CD4-positive, alpha-beta T cell treated with Interleukin-4 for 4 hours (primary cell): Measurements from ENCODE around the gene SLC35F1.

Experiments used
- DNase-seq: peaks from one replicate; pipeline ENCODE4 v3.0.0-alpha.2; 2020

The SLC35F1 gene

DNA sequence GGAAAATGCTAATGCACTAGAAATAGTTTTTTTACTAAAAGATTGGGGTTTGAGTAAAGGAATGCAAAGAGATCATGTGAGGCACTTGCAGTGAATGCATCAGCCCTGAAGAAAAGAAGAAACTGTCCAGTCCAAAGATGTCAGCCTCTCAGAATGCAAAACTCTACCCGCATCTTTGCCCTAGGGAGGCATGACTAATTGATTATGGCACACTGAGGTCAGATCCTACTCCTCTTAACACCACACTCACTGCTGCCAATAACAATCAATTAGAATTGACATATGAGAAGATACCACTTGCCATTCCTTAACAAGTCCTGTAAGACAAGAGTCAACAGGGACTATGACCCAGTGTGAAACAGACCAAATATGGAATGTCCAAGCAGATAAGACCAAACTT, 378.7 kb downstream of the SLC35F1 start:
- DNase-seq, result no peak

DNA sequence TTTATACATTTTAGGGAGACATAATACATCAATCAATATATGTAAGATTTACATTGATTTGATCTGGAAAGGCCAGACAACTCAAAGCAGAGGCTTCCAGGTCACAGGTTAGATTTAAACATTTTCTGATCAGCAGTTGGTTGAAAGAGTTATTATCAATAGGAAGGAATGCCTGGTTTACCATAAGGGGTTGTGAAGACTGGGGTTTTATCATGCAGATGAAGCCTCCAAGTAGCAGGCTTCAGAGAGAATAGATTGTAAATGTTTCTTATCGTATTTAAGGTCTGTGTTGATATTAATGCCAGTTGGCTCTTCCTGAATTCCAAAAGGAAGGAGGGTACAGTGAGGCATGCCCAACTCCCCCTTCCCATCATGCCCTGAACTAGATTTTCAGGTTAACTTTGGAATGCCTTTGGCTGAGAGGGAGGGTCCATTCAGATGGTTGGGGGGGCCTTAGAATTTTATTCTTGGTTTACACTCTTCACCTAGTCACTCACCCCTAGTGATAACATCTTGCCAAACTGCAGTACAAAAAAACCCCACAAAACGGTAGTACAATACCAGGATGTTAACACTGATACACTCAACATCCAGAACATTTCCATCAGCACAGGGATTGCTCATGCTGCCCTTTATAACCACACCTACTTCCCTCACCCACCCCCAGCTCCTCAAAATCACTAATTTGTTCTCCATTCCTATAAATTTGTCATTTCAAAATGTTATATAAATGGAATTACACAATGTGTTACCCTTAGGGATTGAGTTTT, 381.5 kb downstream of the SLC35F1 start:
- no peak for DNase-seq

DNA sequence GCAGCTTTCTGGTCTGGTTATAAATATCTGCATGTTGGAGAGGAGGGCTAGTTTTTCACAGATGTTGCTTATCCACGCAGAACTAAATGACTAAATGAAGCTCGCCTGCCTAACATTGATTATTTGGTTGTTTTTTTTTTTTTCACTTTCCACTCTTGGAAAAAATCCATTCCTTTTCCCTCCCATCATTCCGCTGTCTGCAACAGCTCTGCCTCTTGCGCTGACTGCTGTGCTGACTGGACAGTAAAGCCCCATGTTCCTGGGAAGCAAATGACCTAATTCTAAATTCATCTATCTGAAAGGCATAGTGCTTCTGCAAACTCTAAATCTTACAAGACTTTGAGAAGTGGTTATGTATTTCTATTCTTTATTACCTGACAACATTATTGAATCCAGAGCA, 385.5 kb downstream of the SLC35F1 start:
- DNase-seq, result no peak

GRCh38 chr6:118294906-118295305, 387.8 kb downstream of the SLC35F1 start:
- DNase-seq, result no peak

- no peak for DNase-seq
These were observed 388.3 kb downstream of the SLC35F1 start for GRCh38 chr6:118295336-118295735.

DNA sequence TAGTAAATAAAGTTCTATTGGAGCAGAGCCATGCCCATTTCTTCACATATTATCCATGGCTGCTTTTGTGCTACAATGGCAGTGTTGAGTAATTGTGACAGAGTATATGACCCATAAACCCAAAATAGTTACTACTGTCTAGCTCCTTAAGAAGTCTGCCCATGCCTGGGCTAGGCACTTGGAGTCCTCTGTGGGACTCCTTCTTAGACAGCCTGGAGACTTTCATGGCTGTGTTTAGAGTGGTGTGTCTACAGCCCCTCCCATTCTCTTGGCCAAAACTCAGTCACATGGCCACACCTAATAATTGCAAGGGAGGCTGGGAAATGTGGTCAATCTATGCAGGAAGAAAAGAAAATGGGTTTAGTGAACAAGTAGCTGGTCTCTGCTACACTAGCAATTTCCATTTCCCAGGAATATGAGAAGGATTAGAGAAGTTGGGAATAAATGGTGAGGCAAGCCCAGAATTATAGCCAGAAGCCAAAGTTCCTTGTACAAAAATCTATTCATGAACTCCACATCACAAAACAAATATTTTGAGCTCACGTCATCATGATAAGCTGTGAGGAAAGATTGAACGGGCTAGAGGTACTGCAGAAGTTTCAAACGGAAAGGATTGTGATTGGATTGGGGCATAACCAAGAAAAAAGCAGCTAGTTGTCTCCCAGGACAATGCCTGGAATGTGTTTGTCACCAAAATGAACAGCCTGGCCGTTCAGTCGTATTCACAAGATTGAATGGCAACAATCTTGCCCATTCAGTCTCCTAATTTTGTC, 389.3 kb downstream of the SLC35F1 start:
- DNase-seq, result no peak

GRCh38 chr6:118297821-118298220, 390.8 kb downstream of the SLC35F1 start:
- no peak for DNase-seq

DNA sequence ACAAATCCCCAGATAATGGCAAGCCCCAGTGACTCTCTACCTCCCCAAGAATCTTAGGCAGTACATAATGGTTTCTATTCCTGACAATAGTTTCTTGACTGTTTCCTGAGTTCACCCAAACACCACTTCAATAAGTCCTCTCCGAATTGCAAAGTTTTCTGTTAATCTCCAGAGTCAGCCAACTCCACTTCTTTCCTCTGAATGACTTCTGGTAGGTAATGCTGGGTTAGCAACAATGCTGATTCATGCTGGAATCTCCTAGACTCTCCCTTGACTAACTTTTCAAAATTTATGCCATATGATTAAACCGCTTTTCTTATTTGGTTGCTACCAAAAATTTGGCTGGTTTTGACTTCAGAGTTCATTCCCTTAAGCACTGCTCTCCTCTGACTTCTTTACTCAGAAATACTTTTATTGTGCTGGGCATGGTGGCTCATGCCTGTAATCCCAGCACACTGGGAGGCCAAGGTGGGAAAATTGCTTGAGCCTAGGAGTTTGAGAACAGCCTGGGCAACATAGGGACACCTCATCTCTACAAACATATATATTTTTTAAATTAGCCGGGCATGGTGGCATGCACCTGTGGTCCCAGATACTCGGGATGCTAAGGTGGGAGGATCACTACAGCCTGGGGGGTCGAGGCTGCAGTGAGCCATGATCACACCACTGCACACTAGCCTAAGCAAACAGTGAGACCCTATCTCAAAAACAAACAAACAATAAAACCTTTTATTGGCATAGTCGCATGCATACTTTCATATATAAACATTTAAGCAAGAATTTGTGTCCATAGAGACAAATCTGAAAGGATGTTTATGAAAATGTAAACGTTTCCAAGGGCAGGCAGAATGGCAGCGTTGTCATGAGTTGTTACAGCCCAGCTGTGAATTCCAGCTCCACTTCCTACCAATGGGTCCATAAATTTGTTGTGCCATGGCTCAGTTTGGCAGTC, 391.7 kb downstream of the SLC35F1 start:
- DNase-seq, result no peak

- DNase-seq, result no peak
These were observed 392.4 kb downstream of the SLC35F1 start for GRCh38 chr6:118299457-118299856.

GRCh38 chr6:118304321-118304720, 397.3 kb downstream of the SLC35F1 start:
- no peak for DNase-seq

DNA sequence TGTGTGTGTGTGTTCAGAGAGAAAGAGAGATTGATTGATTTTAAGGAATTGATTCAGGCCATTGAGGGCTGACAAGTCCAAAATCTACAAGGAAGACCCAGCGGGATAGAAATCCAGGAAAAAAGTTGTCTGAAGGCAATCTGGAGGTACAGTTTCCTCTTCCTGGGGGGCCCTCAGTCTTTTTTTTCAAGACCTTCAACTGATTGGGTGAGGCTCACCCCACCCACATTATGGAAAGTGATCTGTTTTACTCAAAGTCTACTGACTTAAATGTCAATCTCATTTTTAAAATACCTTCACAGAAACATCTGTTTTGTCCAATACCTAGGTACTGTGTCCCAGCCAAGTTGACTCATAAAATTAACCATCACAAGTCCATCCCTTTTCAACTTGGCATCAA, 398.0 kb downstream of the SLC35F1 start:
- DNase-seq, result no peak

- no peak for DNase-seq
These were observed 399.6 kb downstream of the SLC35F1 start for GRCh38 chr6:118306392-118307238.

DNA sequence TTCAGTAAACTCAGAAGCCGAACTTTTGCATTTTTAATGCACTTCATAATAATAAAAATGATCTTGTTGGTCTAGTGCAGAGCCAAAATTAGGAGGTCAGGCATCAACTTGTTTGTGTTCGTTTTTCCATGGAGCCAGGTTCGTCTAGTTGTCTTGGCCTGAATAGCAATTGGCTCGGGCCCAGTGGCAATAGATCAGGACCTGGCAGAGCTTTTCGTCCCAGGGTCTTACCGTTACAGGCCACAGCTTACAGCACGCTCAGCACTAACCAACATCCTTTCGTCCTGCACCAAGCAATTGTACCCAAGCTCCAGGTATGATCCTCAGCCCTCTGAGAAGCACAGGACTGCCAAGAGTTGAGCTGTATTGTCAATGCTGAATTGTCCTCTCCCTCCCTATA, 400.5 kb downstream of the SLC35F1 start:
- DNase-seq, result no peak

GRCh38 chr6:118309337-118310093, 402.5 kb downstream of the SLC35F1 start:
- no peak for DNase-seq

DNA sequence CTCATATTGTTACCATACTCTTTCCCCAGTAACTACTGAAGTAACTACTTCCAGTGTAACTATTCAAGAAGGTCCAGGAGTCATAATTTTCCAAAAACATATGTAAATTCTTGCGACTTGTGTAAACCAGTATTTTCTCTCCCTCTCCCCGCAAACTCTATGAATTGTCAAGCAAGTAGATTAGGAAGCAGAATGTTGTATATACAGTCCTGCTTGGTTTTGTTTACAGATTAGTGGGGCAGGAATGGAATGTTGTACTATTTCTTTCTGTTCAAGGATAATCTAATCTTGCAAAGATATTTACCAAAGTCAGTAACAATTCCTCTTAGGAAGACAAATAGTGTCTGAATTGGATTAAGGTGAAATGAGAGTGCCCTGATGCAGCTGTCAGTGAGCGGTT, 406.1 kb downstream of the SLC35F1 start:
- DNase-seq, result no peak

GRCh38 chr6:118313762-118314161, 406.7 kb downstream of the SLC35F1 start:
- DNase-seq, result no peak

- DNase-seq, result no peak
These were observed 409.8 kb downstream of the SLC35F1 start for GRCh38 chr6:118316796-118317384.

- no peak for DNase-seq
These were observed 410.8 kb downstream of the SLC35F1 start for GRCh38 chr6:118317581-118318563.

- DNase-seq, result no peak
These were observed 411.6 kb downstream of the SLC35F1 start for GRCh38 chr6:118318648-118319047.

GRCh38 chr6:118319416-118319815, 412.4 kb downstream of the SLC35F1 start:
- no peak for DNase-seq
